ENCODE measurements around the gene NET1.

NET1 gene

DNA sequence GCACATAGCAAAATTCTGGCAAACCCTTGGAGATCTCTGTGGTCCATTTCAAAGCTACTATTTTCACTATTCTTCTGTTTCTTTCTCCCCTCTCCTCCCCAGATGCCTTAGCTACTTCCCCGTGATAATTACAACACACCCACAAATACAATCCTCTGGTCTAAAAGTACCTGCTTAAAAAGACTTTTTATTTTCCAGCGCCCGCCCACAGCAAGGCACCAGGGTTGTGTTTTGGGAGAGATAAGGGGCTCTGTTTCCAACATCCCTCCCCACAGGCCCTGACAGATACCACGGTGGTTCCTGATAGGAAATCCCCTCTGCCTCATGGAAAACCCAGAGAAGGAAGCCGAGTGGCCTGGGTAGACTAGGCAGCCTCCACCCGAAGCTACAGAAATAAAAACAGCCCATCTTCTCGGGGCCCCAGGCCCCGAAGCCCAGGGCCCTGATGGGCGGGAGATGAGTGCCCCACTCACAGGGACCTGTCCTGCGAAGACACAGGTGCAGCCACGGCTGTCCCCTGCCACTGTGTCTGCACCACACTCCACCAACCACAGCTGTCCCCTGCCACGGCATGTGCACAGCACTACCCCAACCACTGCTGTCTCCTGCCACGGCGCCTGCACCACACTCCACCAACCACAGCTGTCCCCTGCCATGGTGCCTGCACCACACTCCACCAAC lies 67.3 kb downstream of the NET1 start:
- H4K20me1 ChIP-seq: no peaks in the 10 kb centered on the region
- no peak overlapping the region for H3K9ac ChIP-seq

DNA sequence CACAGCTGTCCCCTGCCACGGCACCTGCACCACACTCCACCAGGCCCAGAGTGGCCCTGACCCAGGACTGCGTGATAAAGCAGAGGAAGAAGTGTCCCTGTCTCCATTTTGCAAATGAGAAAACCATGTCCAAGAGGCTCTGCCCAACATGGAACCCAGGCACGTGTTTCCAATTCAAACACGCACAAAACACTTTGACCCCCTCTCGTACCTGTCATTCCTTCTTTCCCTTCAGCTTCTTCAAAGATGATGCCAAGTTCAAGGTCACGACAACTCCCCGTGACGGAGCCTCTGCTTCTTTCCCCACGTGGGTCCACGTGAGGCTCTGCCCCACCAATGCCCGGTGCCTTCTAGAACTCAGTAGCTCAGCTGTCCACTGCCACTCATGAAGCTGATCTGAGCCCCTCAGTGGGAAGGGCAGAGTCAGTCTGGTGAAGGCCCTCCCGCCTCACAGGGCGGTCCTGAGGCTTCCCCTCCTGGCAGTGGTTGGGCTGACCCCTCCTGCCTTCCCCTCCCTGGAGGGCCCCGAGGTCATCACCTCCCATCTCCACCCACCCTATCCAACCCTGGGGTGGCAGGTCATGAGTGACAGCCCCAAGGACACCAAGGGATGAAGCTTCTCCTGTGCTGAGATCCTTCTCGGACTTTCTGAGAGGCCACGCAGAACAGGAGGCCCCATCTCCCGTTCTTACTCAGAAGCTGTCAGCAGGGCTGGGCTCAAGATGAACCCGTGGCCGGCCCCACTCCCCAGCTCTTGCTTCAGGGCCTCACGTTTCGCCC lies 68.0 kb downstream of the NET1 start:
- Histone ChIP-seq H4K20me1 (no peaks in the 10 kb centered on the region), H3K9me3 (no peaks in the 10 kb centered on the region), H3K4me3 (no peak overlapping the region), H3K36me3 (no peaks in the 10 kb centered on the region), H3K4me1 (peaks cover 28% of the 10 kb centered on the region), H3K4me2 (peak overlapping the region; percentile 62), H3K27ac (no peak overlapping the region), H3K27me3 (no peaks in the 10 kb centered on the region), H3K9ac (no peak overlapping the region)
- no peak for TF ChIP-seq Cebpa-rat (IDR thresholded peaks at IDR 0.05)

More for the DNA sequence above, 67.3 kb downstream of the NET1 start:
- Histone ChIP-seq H3K36me3 (no peaks in the 10 kb centered on the region), H3K4me2 (peak overlapping the region; percentile 62), H3K4me1 (peaks cover 28% of the 10 kb centered on the region), H3K27me3 (no peaks in the 10 kb centered on the region), H3K4me3 (no peak overlapping the region), H3K27ac (no peak overlapping the region), H3K9me3 (no peaks in the 10 kb centered on the region)
- no peak for TF ChIP-seq Cebpa-rat (IDR thresholded peaks at IDR 0.05)

- no peak overlapping the region for H3K27ac ChIP-seq
- no peak for TF ChIP-seq Cebpa-rat (IDR thresholded peaks at IDR 0.05)
- H4K20me1 ChIP-seq: no peaks in the 10 kb centered on the region
- no peak overlapping the region for H3K9ac ChIP-seq
- H3K4me1 ChIP-seq: peaks cover 28% of the 10 kb centered on the region
- H3K9me3 ChIP-seq: no peaks in the 10 kb centered on the region
- no peaks in the 10 kb centered on the region for H3K27me3 ChIP-seq
- no peak overlapping the region for H3K4me2 ChIP-seq
- no peaks in the 10 kb centered on the region for H3K36me3 ChIP-seq
- H3K4me3 ChIP-seq: no peak overlapping the region
These were observed 68.8 kb downstream of the NET1 start for GRCh38 chr10:5481121-5481520.

GRCh38 chr10:5482016-5482415 lies 69.7 kb downstream of the NET1 start:
- H3K4me2 ChIP-seq: no peak overlapping the region
- no peaks in the 10 kb centered on the region for H4K20me1 ChIP-seq
- H3K27ac ChIP-seq: no peak overlapping the region
- no peaks in the 10 kb centered on the region for H3K9me3 ChIP-seq
- no peaks in the 10 kb centered on the region for H3K27me3 ChIP-seq
- TF ChIP-seq Cebpa-rat (IDR thresholded peaks at IDR 0.05): no peak
- no peak overlapping the region for H3K9ac ChIP-seq
- H3K36me3 ChIP-seq: no peaks in the 10 kb centered on the region
- H3K4me3 ChIP-seq: no peak overlapping the region
- H3K4me1 ChIP-seq: peaks cover 28% of the 10 kb centered on the region

DNA sequence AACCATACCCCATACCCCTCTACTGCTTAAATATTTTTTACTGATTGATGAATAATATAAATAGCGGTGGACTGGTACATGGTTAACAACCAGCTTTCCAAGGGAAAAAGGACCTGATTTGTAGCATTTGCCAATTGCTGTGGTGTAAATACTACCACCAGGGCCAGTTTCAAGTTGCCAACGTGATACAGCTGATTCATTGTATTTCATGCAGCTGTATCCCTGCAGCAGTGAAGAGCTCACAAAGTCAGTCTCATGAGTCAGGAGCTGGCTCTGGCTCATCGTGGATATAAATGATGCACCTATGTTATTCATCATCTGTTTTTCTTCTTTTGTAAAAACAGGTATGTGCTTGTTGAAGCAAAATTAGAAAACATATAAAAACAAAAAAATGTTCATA lies 71.8 kb downstream of the NET1 start:
- no peaks in the 10 kb centered on the region for H4K20me1 ChIP-seq
- no peak overlapping the region for H3K4me3 ChIP-seq
- H3K4me1 ChIP-seq: peaks cover 15% of the 10 kb centered on the region
- no peaks in the 10 kb centered on the region for H3K27me3 ChIP-seq
- H3K9ac ChIP-seq: no peak overlapping the region
- no peak overlapping the region for H3K4me2 ChIP-seq
- H3K9me3 ChIP-seq: no peaks in the 10 kb centered on the region
- no peak for TF ChIP-seq Cebpa-rat (IDR thresholded peaks at IDR 0.05)
- no peak overlapping the region for H3K27ac ChIP-seq
- H3K36me3 ChIP-seq: no peaks in the 10 kb centered on the region

GRCh38 chr10:5485290-5485689 lies 72.9 kb downstream of the NET1 start:
- H3K27ac ChIP-seq: no peak overlapping the region
- H3K27me3 ChIP-seq: no peaks in the 10 kb centered on the region
- H4K20me1 ChIP-seq: no peaks in the 10 kb centered on the region
- no peaks in the 10 kb centered on the region for H3K9me3 ChIP-seq
- no peak overlapping the region for H3K9ac ChIP-seq
- TF ChIP-seq Cebpa-rat (IDR thresholded peaks at IDR 0.05): no peak
- no peak overlapping the region for H3K4me2 ChIP-seq
- peaks cover 4% of the 10 kb centered on the region for H3K4me1 ChIP-seq
- no peaks in the 10 kb centered on the region for H3K36me3 ChIP-seq
- H3K4me3 ChIP-seq: no peak overlapping the region

GRCh38 chr10:5485948-5486852 lies 73.8 kb downstream of the NET1 start:
- H3K36me3 ChIP-seq: no peaks in the 10 kb centered on the region
- no peak overlapping the region for H3K9ac ChIP-seq
- H3K27me3 ChIP-seq: no peaks in the 10 kb centered on the region
- H3K4me2 ChIP-seq: no peak overlapping the region
- no peak overlapping the region for H3K27ac ChIP-seq
- no peak overlapping the region for H3K4me3 ChIP-seq
- H4K20me1 ChIP-seq: no peaks in the 10 kb centered on the region
- peaks cover 7% of the 10 kb centered on the region for H3K4me1 ChIP-seq
- H3K9me3 ChIP-seq: no peaks in the 10 kb centered on the region
- TF ChIP-seq Cebpa-rat (IDR thresholded peaks at IDR 0.05): no peak

DNA sequence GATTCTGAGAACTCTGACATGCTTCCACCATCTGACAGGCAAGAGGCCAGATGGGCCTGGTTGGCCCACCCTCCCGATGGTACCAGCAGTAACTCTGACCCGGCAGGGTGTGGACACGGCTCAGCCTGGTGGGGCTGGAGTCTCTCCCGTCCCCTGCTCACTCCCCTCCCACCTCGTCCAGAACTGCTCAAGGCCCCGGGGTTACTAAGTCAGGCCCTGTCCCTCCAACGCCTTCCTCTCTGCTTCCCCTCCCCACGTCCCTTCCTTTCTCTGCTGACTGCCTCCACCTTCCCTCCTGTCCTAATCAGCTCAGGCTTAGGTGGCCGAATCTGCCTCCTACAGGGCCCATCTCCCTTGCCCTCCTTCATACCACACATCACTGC lies 74.5 kb downstream of the NET1 start:
- H3K4me3 ChIP-seq: no peak overlapping the region
- H3K4me2 ChIP-seq: no peak overlapping the region
- no peak overlapping the region for H3K27ac ChIP-seq
- peaks cover 14% of the 10 kb centered on the region for H3K4me1 ChIP-seq
- H3K27me3 ChIP-seq: no peaks in the 10 kb centered on the region
- no peaks in the 10 kb centered on the region for H3K9me3 ChIP-seq
- TF ChIP-seq Cebpa-rat (IDR thresholded peaks at IDR 0.05): no peak
- H4K20me1 ChIP-seq: no peaks in the 10 kb centered on the region
- H3K9ac ChIP-seq: no peak overlapping the region
- H3K36me3 ChIP-seq: no peaks in the 10 kb centered on the region

- no peak for TF ChIP-seq Cebpa-rat (IDR thresholded peaks at IDR 0.05)
- Histone ChIP-seq H3K9me3 (peaks cover 11% of the 10 kb centered on the region), H3K9ac (no peak overlapping the region), H3K4me1 (peaks cover 16% of the 10 kb centered on the region), H3K27me3 (no peaks in the 10 kb centered on the region), H4K20me1 (no peaks in the 10 kb centered on the region), H3K4me2 (no peak overlapping the region), H3K36me3 (no peaks in the 10 kb centered on the region), H3K4me3 (no peak overlapping the region), H3K27ac (no peak overlapping the region)
These were observed 76.2 kb downstream of the NET1 start for GRCh38 chr10:5488272-5489161.

All from BLaER1 (cell line).